Measurements from ENCODE around the gene ECHS1.
A peak's percentile ranks its signal among the peaks of the same experiment; 100 is the strongest.

The ECHS1 gene

DNA sequence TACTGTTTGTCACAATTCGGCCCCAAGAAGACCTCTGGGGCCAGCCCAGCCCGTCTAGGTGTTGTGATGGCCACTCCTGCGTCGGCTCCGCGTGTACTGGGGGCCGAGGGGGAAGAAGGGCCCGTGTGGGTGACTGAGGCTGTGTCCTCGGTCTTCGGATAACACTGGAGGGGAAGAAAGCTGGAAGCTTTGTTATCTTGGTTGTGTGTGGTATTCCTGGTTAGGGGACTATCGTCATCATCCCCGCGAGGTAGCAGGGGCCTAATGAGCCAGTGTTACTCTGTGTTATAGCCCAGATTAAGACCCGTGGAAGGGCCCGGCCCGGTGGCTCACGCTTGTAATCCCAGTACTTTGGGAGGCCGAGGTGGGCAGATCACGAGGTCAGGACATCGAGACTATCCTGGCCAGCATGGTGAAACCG is 21.7 kb upstream of the ECHS1 start:
- TF ChIP-seq, protein P1, sequence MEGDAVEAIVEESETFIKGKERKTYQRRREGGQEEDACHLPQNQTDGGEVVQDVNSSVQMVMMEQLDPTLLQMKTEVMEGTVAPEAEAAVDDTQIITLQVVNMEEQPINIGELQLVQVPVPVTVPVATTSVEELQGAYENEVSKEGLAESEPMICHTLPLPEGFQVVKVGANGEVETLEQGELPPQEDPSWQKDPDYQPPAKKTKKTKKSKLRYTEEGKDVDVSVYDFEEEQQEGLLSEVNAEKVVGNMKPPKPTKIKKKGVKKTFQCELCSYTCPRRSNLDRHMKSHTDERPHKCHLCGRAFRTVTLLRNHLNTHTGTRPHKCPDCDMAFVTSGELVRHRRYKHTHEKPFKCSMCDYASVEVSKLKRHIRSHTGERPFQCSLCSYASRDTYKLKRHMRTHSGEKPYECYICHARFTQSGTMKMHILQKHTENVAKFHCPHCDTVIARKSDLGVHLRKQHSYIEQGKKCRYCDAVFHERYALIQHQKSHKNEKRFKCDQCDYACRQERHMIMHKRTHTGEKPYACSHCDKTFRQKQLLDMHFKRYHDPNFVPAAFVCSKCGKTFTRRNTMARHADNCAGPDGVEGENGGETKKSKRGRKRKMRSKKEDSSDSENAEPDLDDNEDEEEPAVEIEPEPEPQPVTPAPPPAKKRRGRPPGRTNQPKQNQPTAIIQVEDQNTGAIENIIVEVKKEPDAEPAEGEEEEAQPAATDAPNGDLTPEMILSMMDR (IDR thresholded peaks at IDR 0.05; ENCODE audit: insufficient read depth, low read length, poor library complexity, severe bottlenecking), result no peak
- no peaks in the 10 kb centered on the region for H3K27me3 ChIP-seq (replicated peaks; ENCODE audit: control insufficient read depth, insufficient read depth, low read length)
- H3K36me3 ChIP-seq (ENCODE audit: control insufficient read depth, insufficient read depth, low read length), result peaks cover 12% of the 10 kb centered on the region
- H3K4me3 ChIP-seq (replicated peaks; ENCODE audit: low read depth, low read length), result peak overlapping the region; percentile 90
- DNase-seq (ENCODE audit: extremely low read depth, insufficient read length), result no peak

DNA sequence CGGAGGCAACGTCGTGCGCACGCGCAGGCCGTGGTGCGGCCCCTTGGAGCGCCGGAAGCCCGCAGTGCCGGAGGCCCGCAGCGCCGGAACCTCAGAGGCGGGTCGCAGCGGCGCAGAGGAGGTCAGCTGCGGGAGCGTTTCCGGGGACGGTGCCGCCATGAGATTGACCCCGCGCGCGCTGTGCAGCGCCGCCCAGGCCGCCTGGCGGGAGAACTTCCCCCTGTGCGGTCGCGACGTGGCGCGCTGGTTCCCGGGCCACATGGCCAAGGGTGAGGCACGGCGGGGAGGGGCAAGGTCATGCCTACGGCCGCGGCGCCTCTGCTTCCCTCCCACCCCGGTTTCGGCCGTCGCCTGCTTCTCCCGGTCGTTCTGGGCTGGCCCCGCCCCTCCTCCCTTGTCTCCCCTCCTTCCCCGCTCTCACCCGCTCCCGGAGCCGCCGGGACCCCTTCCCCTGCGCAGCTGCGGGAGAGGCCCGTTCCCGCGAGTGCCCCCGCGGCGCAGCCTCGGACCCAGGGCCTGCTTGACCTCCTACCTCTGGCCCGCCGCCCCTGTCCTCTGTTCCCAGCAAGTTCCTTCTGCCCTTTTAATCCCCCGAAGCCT is 21.0 kb upstream of the ECHS1 start, which contains the start of gene MTG1:
Gene MTG1 (plus strand): TSS at position 94 of the 600 bp plus-strand sequence. CDS start 64 bp downstream, at position 158.
- Histone ChIP-seq H3K36me3 (ENCODE audit: control insufficient read depth, insufficient read depth, low read length) (peaks cover 10% of the 10 kb centered on the region), H3K4me3 (replicated peaks; ENCODE audit: low read depth, low read length) (peak within 1 kb of the TSS; percentile 90), H3K27me3 (replicated peaks; ENCODE audit: control insufficient read depth, insufficient read depth, low read length) (no peaks in the 10 kb centered on the region)
- TF ChIP-seq, protein P1 (IDR thresholded peaks at IDR 0.05; ENCODE audit: insufficient read depth, low read length, poor library complexity, severe bottlenecking), result peak; percentile 13
- DNase-seq (ENCODE audit: extremely low read depth, insufficient read length), result peak; percentile 97

DNA sequence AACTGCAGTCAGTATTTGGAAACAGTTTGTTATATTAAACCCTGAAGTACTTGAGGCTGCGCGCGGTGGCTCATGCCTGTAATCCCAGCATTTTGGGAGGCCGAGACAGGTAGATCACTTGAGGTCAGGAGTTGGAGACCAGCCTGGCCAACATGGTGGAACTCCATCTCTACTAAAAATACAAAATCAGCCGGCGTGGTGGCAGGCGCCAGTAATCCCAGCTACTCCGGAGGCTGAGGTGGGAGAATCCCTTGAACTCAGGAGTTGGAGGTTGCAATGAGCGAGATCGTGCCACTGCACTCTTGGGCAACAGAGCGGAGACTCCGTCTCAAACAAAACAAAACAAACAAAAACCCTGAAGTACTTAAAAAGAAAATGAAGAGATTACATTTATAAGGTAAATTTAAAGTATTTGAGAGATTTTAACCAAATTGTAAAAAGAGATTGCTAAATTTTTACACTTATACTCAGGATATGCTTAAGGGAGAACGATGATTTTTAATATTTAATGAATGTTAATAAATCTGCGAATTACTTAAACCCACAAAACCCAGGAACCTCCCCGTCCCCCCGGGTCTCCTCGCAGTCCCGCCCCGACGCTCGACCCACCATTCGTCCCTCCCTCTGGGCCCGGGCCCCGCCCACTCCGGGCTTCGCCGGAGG is 20.4 kb upstream of the ECHS1 start:
- peaks cover 8% of the 10 kb centered on the region for H3K36me3 ChIP-seq (ENCODE audit: control insufficient read depth, insufficient read depth, low read length)
- H3K4me3 ChIP-seq (replicated peaks; ENCODE audit: low read depth, low read length), result peak overlapping the region; percentile 90
- H3K27me3 ChIP-seq (replicated peaks; ENCODE audit: control insufficient read depth, insufficient read depth, low read length), result no peaks in the 10 kb centered on the region
- no peak for DNase-seq (ENCODE audit: extremely low read depth, insufficient read length)
- TF ChIP-seq, protein P1 (IDR thresholded peaks at IDR 0.05; ENCODE audit: insufficient read depth, low read length, poor library complexity, severe bottlenecking), result no peak

DNA sequence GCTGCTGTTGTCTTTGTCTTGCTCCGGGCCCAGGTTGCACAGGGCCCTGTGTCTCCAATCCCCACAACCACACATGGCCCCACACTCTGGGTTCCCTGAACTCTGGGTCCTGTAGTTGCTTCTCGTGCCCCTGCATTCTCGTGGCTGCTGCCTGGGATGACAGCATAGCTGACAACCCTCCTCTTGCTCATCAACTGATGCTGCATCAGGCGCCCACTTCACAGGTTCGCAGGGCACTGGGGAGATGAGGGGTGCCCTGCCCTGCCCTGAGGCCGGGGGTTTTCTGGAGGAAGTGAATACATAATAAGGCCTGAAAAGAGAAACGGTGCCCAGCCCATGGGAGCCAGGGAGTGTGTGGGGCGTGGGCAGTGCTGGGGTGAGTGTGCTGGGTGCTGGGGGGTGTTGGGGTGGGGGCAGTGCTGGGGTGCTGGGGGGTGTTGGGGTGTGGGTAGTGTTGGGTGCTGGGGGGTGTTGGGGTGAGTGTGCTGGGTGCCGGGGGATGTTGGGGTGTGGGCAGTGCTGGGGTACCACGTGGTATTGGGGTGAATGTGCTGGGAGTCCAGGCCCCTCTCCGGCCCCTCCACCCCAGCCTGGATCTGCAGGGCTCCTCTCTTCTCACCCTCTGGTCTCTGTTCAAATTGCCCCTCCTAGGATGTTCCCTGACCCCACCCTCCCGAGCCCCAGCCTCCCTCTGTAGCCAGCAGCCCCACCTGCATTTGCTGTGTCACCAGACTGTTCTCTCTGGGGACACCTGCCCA is 18.8 kb upstream of the ECHS1 start:
- Histone ChIP-seq H3K27me3 (replicated peaks; ENCODE audit: control insufficient read depth, insufficient read depth, low read length) (no peaks in the 10 kb centered on the region), H3K4me3 (replicated peaks; ENCODE audit: low read depth, low read length) (no peak overlapping the region; the same call in 1 of the 2 replicates), H3K36me3 (ENCODE audit: control insufficient read depth, insufficient read depth, low read length) (peaks cover 6% of the 10 kb centered on the region)
- peak; percentile 41 for DNase-seq (ENCODE audit: extremely low read depth, insufficient read length)
- TF ChIP-seq, protein P1 (IDR thresholded peaks at IDR 0.05; ENCODE audit: insufficient read depth, low read length, poor library complexity, severe bottlenecking), result no peak

DNA sequence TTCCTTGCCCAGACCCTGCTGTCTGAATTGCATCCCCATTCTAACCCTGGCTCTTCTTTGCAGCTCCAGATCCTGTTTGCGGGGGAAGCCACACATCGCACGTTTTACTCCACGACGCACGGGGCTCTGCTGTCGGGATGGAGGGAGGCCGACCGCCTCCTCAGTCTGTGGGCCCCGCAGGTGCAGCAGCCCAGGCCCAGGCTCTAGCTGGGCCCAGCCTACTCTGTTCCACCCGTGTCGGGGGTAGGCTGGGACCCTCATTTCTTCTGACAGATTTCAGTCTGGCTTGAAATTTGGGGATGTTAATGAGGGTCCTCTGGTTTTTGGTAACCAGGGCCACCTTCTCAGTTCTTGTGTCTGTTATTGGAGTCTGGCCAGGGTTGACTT is 18.1 kb upstream of the ECHS1 start:
- H3K4me3 ChIP-seq (replicated peaks; ENCODE audit: low read depth, low read length), result peak overlapping the region; percentile 39

More for the DNA sequence above, 18.1 kb upstream of the ECHS1 start:
- peaks cover 4% of the 10 kb centered on the region for H3K36me3 ChIP-seq (ENCODE audit: control insufficient read depth, insufficient read depth, low read length)
- TF ChIP-seq, protein P1 (IDR thresholded peaks at IDR 0.05; ENCODE audit: insufficient read depth, low read length, poor library complexity, severe bottlenecking), result no peak
- no peaks in the 10 kb centered on the region for H3K27me3 ChIP-seq (replicated peaks; ENCODE audit: control insufficient read depth, insufficient read depth, low read length)
- DNase-seq (ENCODE audit: extremely low read depth, insufficient read length), result no peak
